Psoas muscle (tissue), 8 donors: ENCODE measurements around the gene GPX4. TPM values are rescaled to one million over a fixed set of nuclear protein-coding genes. Genes with fewer than 3 reads are reported as not detected.
A peak's percentile ranks its signal among the peaks of the same experiment; 100 is the strongest.
"Not testable (repeated sequence)": the region's sequence is repeated elsewhere in the genome, so short reads cannot be mapped to it uniquely, and the experiment has no call there.

Experiments used
- ATAC-seq, 4 donors: fragments of 200-7000 bp; cut with Tn5 transposase; one replicate each; pipeline ENCODE4 v1.9.1; 2020; ENCODE audit warnings: moderate library complexity in 3 of 4, mild to moderate bottlenecking in 2 of 4
- DNase-seq, 2 donors: peaks; one replicate each; pipeline ENCODE4 v3.0.0-alpha.2; 2020
- H3K27ac ChIP-seq: fragments of 200-600 bp; one replicate; pipeline ENCODE4 v1.8.0; 2022
- H3K27me3 ChIP-seq, 3 donors: fragments of 200-600 bp in 1 of 3; one replicate each; pipeline versions ENCODE4 v1.6.1 to v1.8.0; 2013 to 2022; ENCODE audit warnings: low read length in 2 of 3, mild to moderate bottlenecking in 2 of 3, moderate library complexity in 1 of 3; ENCODE audit not compliant: insufficient read depth in 3 of 3
- H3K36me3 ChIP-seq, 2 donors: fragments of 200-600 bp in 1 of 2; one replicate each; pipeline versions ENCODE4 v1.6.1 to v1.8.0; 2013 to 2022; ENCODE audit warnings: low read depth in 1 of 2, mild to moderate bottlenecking in 1 of 2, moderate library complexity in 1 of 2; ENCODE audit not compliant: insufficient read depth in 1 of 2
- H3K4me1 ChIP-seq: fragments of 200-600 bp; one replicate; pipeline ENCODE4 v1.8.0; 2022
- H3K4me3 ChIP-seq: fragments of 200-600 bp; one replicate; pipeline ENCODE4 v1.8.0; 2022; ENCODE audit warnings: mild to moderate bottlenecking
- H3K9me3 ChIP-seq: fragments of 200-600 bp; one replicate; pipeline ENCODE4 v1.8.0; 2022
- CTCF ChIP-seq: fragments of 200-600 bp; IDR thresholded peaks from one replicate; pipeline ENCODE4 v1.8.0; 2022; ENCODE audit warnings: antibody characterized with exemption
- WGBS, 3 donors: extraction: QIAGEN DNeasy Blood & Tissue Kit; methylation state at CpG; one replicate each; pipeline versions ENCODE4 v1.1.6 to v1.1.7; 2013; 5-methylcytosine and 5-hydroxymethylcytosine counted together
- intact Hi-C, 2 donors: fragments of 100-400 bp; cut with DNase I; formaldehyde crosslinking; loops; one replicate each; pipeline versions ENCODE4 v1.11.0 to v1.14.2; 2022
- polyA plus RNA-seq, 3 donors: library from polyadenylated mRNA; stranded (reverse); fragments of 200-250 nt; gene quantifications; one replicate each; pipeline ENCODE4 v1.2.3, GENCODE V29; 2013
- total RNA-seq, 4 donors: library from RNA; stranded (reverse); fragmentation: NEBNext Ultra II Directional in 2 of 4; extraction: Animal tissue kit (Norgen Biotek cat#: 25700) in 2 of 4; gene quantifications; one replicate each; pipeline versions ENCODE4 v1.2.1 to v1.2.4, GENCODE V29; 2021 to 2023
- donor health status: healthy with polysubstance abuse.
- donor health status: DM: no; HTN: no; CAD: no; lungs with moderate emphysema.
- donor health status: Bipolar disorder and iron deficiency.
- donor health status: healthy.
- donor health status: DM: yes; HTN: yes; CAD: no.
- donor health status: DM: no; HTN: no; CAD: no.
- donor health status: DM: no; HTN: no; CAD: no.
- donor health status: DM: yes; HTN: yes; CAD: no.

Gene GPX4
- total and polyA plus RNA-seq, 7 donors = 279 to 762 (median 490) TPM

GRCh38 chr19:1128106-1128505 lies 24.3 kb downstream of the GPX4 start:
- no peak overlapping the region for H3K27ac ChIP-seq
- H3K9me3 ChIP-seq = no peaks in the 10 kb centered on the region
- intact Hi-C loops = loop anchor here in 1 of 2 donors (5.0 kb wide), 1 partner anchor 54 kb away; no protein-coding TSS in a partner anchor
- no peak for TF ChIP-seq CTCF
- no peaks in the 10 kb centered on the region for H3K27me3 ChIP-seq
- DNase-seq (no peak), ATAC-seq (no peak)
- H3K4me3 ChIP-seq = no peak overlapping the region
- H3K36me3 ChIP-seq = peaks cover 2 to 50% of the 10 kb centered on the region in 2 donors
- 96 to 98% (median 97%) methylated on average over 17 of the region's 17 CpGs for WGBS, 3 donors
- H3K4me1 ChIP-seq = peaks cover 33% of the 10 kb centered on the region

- ATAC-seq, DNase-seq, H3K27me3 ChIP-seq, H3K9me3 ChIP-seq, H3K4me3 ChIP-seq, H3K27ac ChIP-seq: not testable (repeated sequence)
- intact Hi-C loops = loop anchor here in 1 of 2 donors (5.0 kb wide), 1 partner anchor 53 kb away; no protein-coding TSS in a partner anchor
- peaks cover 2 to 40% of the 10 kb centered on the region in 2 donors for H3K36me3 ChIP-seq
- WGBS, 3 donors = 95 to 98% (median 96%) methylated on average over 7 of the region's 7 CpGs
- peaks cover 33% of the 10 kb centered on the region for H3K4me1 ChIP-seq
Observed at GRCh38 chr19:1129084-1129483, 25.3 kb downstream of the GPX4 start.

GRCh38 chr19:1129535-1129934 lies 25.7 kb downstream of the GPX4 start:
- WGBS, 3 donors = 93 to 96% (median 95%) methylated on average over 18 of the region's 18 CpGs
- no peak for DNase-seq
- Histone ChIP-seq H3K4me1 (peaks cover 33% of the 10 kb centered on the region), H3K4me3 (no peak overlapping the region), H3K27ac (no peak overlapping the region), H3K27me3 (no peaks in the 10 kb centered on the region), H3K9me3 (no peaks in the 10 kb centered on the region), H3K36me3 (peaks cover 2 to 36% of the 10 kb centered on the region in 2 donors)
- no peak for TF ChIP-seq CTCF
- ATAC-seq = no peak
- intact Hi-C loops = loop anchor here in 1 of 2 donors (5.0 kb wide), 1 partner anchor 53 kb away; no protein-coding TSS in a partner anchor

- H3K27ac ChIP-seq = peak overlapping the region; percentile 86
- intact Hi-C loops = loop anchor here in 1 of 2 donors (5.0 kb wide), 1 partner anchor 41 kb away; the partner anchor contains the start of gene SBNO2
- H3K9me3 ChIP-seq = no peaks in the 10 kb centered on the region
- H3K4me1 ChIP-seq = peaks cover 30% of the 10 kb centered on the region
- no peaks in the 10 kb centered on the region for H3K27me3 ChIP-seq
- no peak for TF ChIP-seq CTCF
- WGBS, 3 donors = 71 to 79% (median 72%) methylated on average over 21 to 22 of the region's 22 CpGs
- DNase-seq = no peak
- peak; percentile 0 to 18 (median 8) for ATAC-seq
- peaks cover 0 to 21% of the 10 kb centered on the region in 2 donors for H3K36me3 ChIP-seq
- peak overlapping the region; percentile 90 for H3K4me3 ChIP-seq
Observed at GRCh38 chr19:1130771-1131717, 27.2 kb downstream of the GPX4 start.
